HL-60 (cell line): ENCODE data around the gene MAPK9.

Experiments used
- DNase-seq, 2 experiments: peaks; one replicate each; pipeline ENCODE4 v3.0.0-alpha.2; 2010 to 2020; ENCODE audit warnings: low read depth in 1 of 2, low spot score in 1 of 2
- H3K27ac ChIP-seq: fragments of 250-450 bp; sonication (Bioruptor Pico); replicated peaks from 2 replicates; pipeline ENCODE4 v1.5.1; 2020; ENCODE audit warnings: mild to moderate bottlenecking, moderate library complexity
- H3K27me3 ChIP-seq: fragments of 250-450 bp; sonication (Bioruptor Pico); 2 replicates; pipeline ENCODE4 v1.5.1; 2021; ENCODE audit warnings: mild to moderate bottlenecking, moderate library complexity; ENCODE audit not compliant: insufficient read depth, poor library complexity, severe bottlenecking
- H3K4me3 ChIP-seq: replicated peaks from 2 replicates; pipeline ENCODE4 v1.5.1; 2011; ENCODE audit warnings: mild to moderate bottlenecking, control low read depth, low read length; ENCODE audit not compliant: insufficient read depth
- CTCF ChIP-seq: IDR thresholded peaks from one replicate; pipeline ENCODE4 v1.5.1; 2011; ENCODE audit warnings: low read length, control low read depth, inconsistent platforms; ENCODE audit not compliant: insufficient read depth
- GABPA ChIP-seq: IDR thresholded peaks from 2 replicates; pipeline ENCODE4 v1.6.1; 2012; ENCODE audit warnings: low read depth
- POLR2AphosphoS5 ChIP-seq: IDR thresholded peaks from 2 replicates; pipeline ENCODE4 v1.6.1; 2012; ENCODE audit warnings: low read depth
- REST ChIP-seq: IDR thresholded peaks from 2 replicates; pipeline ENCODE4 v1.6.1; 2012; ENCODE audit warnings: low read depth; ENCODE audit not compliant: insufficient replicate concordance
- SPI1 ChIP-seq: IDR thresholded peaks from 2 replicates; pipeline ENCODE4 v1.6.1; 2012; ENCODE audit warnings: low read depth, mild to moderate bottlenecking, borderline replicate concordance

Gene MAPK9

GRCh38 chr5:180297587-180298282, 5.9 kb upstream of the MAPK9 start:
- Histone ChIP-seq H3K27me3 (peaks cover 3% of the 10 kb centered on the region), H3K27ac (no peak overlapping the region), H3K4me3 (no peak overlapping the region)
- TF ChIP-seq CTCF (no peak), POLR2AphosphoS5 (no peak), GABPA (no peak), SPI1 (no peak), REST (no peak)
- no peak for DNase-seq

GRCh38 chr5:180296771-180297170, 4.9 kb upstream of the MAPK9 start:
- H3K27ac ChIP-seq: no peak overlapping the region
- H3K27me3 ChIP-seq: peaks cover 3% of the 10 kb centered on the region
- no peak overlapping the region for H3K4me3 ChIP-seq
- no peak for DNase-seq
- TF ChIP-seq GABPA: no peak
- no peak for TF ChIP-seq REST

GRCh38 chr5:180294913-180295555, 3.2 kb upstream of the MAPK9 start:
- Histone ChIP-seq H3K27me3 (no peaks in the 10 kb centered on the region), H3K27ac (no peak overlapping the region), H3K4me3 (no peak overlapping the region)
- TF ChIP-seq POLR2AphosphoS5 (no peak), REST (no peak), GABPA (no peak), SPI1 (no peak), CTCF (no peak)
- no peak for DNase-seq
